HG02759 (cell line): ENCODE measurements around the gene DDTL.

Experiments used
- ATAC-seq: cut with Tn5 transposase; IDR thresholded peaks from one replicate; pipeline ENCODE4 v1.9.1; 2021; ENCODE audit warnings: mild to moderate bottlenecking, moderate library complexity; ENCODE audit not compliant: unreplicated experiment

The DDTL gene

GRCh38 chr22:24005201-24005600 lies 38.5 kb downstream of the DDTL start, which contains the start of gene GSTT4:
Gene GSTT4 (minus strand): TSS chr22:24005453. CDS start chr22:24005356, 97 bp downstream.
- ATAC-seq, result no peak

GRCh38 chr22:24006207-24006913 lies 39.7 kb downstream of the DDTL start:
- no peak for ATAC-seq

- no peak for ATAC-seq
Measured at GRCh38 chr22:24006914-24007214, 40.2 kb downstream of the DDTL start.

DNA sequence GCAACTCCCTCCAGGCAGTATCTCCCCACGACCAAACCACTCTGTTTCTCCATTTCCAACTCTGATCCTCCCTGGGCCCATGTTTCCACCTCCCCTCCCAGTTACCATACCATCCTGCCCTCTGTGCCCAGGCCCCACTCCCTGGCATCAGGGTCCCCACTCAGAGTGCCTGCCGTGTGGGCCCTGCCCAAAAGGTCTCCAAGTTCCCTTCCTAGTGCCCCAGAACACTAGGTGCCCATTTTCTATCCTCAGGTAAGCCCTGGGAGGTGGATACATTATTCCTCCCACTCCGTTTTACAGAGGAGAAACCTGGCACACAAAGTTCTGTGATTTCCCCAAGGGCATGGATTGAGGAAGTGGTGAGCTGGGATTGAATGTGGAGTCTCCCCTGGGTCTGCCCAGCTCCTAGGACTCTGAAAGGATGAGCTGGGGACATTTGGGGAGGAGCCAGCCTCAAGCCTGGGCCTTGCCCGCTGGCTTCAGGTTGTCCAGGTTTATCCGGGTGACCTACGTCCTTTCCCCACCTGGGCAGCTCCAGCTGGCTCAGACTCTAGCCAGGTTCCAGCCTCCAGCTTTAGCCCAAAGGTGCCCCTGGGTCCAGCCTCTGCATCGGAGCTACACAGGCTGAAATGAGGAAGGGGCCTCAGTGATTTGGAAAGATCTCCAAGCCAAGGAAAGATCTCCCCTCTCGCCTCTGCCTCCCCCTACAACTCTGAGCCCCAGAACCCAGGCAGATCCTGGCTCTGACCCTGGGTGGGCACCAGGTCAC lies 40.7 kb downstream of the DDTL start:
- ATAC-seq, result no peak

GRCh38 chr22:24008022-24008283 lies 41.3 kb downstream of the DDTL start:
- no peak for ATAC-seq

GRCh38 chr22:24008381-24009226 lies 41.9 kb downstream of the DDTL start:
- ATAC-seq, result no peak

DNA sequence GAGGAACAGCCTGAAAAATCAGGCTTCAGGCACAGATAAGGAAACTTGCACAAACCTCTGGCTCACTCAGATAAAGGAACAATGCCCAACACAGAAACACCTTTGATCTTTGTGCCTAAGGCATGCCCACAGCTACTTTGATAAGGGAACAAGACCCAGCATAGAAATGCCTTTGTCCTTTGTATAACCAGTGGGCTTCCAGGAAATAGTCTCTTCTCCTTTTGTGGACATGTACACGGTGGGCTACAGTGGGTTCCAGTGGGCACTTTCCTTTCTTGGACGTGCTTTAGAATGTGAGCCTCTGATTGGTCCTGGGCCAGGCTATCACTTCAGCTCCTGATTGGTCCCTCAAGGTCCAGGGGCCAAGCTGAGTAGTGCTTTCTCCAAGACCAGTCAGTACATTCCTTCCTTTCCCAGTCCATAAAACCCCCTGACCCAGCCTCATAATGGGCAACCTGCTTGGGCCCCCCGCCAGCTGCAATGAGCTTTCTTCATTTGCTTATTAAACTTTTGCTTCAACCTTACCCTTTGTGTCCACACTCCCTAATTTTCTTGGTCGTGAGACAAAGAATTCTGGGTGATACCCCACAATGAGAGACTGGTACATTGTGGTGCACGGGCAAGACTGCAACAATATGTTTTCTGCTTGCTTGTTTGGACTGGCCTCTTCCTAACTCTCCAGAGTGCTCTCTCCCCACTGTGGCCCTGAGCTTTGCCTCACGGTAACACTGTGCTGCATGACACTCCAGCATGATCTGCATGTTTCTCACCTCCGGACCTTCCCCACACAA lies 42.7 kb downstream of the DDTL start:
- no peak for ATAC-seq

- ATAC-seq, result no peak
Measured at GRCh38 chr22:24010018-24010391, 43.3 kb downstream of the DDTL start.

GRCh38 chr22:24011735-24012068 lies 45.0 kb downstream of the DDTL start:
- ATAC-seq, result no peak

DNA sequence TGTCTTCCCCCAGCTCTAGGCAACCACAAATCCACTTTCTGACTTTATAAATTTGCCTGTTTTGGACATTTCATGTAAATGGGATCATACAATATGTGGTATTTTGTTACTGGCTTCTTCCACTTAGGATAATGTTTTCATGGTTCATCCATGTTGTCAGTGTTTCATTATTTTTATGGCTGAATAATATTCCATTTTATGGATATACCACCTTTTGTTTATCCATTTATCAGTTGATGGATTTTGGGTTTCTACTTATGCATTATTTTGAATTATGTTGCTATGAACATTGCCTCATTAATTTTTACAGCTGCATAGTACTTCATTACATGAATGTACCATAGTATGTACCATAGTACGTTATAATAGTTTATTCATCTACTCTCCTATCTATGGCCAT lies 49.5 kb downstream of the DDTL start:
- no peak for ATAC-seq

DNA sequence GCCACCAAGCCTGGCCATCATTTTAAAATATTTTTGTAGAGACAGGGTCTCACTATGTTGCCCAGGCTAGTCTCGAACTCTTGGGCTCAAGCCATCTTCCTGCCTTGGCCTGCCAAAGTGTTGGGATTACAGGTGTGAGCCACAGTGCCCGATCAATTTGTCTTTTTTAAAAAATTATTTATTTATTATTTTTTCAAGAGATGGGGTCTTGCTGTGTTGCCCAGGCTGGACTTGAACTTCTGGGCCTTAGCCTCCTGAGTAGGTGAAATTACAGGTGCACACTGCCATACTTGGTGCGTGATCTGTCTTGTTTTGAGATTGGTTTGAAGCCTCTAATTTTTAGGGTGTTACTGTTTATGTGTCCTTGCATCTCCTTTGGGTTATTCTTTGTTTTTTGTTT lies 54.6 kb downstream of the DDTL start:
- ATAC-seq, result no peak
